ENCODE data around the gene SUCLA2. TPM values are rescaled to one million over a fixed set of nuclear protein-coding genes. Genes with fewer than 3 reads are reported as not detected.

SUCLA2 gene
- total RNA-seq, 1 experiment from 2014 or later = 53.9 TPM

DNA sequence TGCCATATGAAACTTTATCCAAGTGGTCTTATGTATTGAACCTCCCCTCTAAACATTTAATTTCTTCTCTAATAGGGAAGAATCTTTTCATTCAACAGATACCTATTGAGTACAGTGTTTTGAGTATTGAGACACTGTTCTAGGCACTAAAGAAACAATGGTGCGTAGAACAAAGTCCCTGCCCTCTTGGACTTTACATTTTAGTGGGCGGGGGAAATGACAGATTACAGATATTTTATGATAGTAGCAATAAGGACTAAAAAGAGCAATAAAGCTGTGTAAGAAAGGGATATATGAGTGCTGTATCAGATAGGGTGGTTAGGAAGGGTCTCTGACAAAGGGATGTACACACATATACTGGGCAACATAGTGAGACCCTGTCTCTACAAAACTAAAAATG lies 41.8 kb upstream of the SUCLA2 start:
- no peaks in the 10 kb centered on the region for H3K9me3 ChIP-seq (ENCODE audit: control insufficient read depth, low read depth, low read length)
- no peak overlapping the region for H3K14ac ChIP-seq (ENCODE audit: insufficient read depth, low read length)
- no peak overlapping the region for H2BK5ac ChIP-seq (ENCODE audit: insufficient read length, low read length)
- no peak overlapping the region for H2BK15ac ChIP-seq (ENCODE audit: low read depth, low read length)
- 0 out of 2 replicates have a peak, but pooled peaks cover 2% of the 10 kb centered on the region for H3K79me2 ChIP-seq (ENCODE audit: insufficient read depth, low read length)
- Mint-ChIP-seq H3K27me3 (ENCODE audit: low read depth) (no peaks in the 10 kb centered on the region), H3K9me3 (no peaks in the 10 kb centered on the region), H3K4me3 (no peak overlapping the region), H3K36me3 (ENCODE audit: insufficient read depth in 1 of 3, low read depth in 3 of 3) (peaks cover 19 to 53% (median 29%) of the 10 kb centered on the region in 3 experiments), H3K27ac (no peak overlapping the region), H3K4me1 (peaks cover 9 to 10% of the 10 kb centered on the region in 2 experiments)
- DNase-seq = no peak
- H3K4me2 ChIP-seq (ENCODE audit: insufficient read depth, insufficient read length, low read length) = no peak overlapping the region
- H2BK20ac ChIP-seq (ENCODE audit: low read depth, low read length, poor library complexity, severe bottlenecking) = no peak overlapping the region
- no peak overlapping the region for H4K8ac ChIP-seq (replicated peaks; ENCODE audit: insufficient read length, low read depth, low read length)
- 0 out of 2 replicates have a peak, but pooled peaks cover 3% of the 10 kb centered on the region for H3K4me1 ChIP-seq (ENCODE audit: insufficient read depth, low read length)
- no peak overlapping the region for H3K56ac ChIP-seq (ENCODE audit: insufficient read length, low read depth, low read length)
- H3K79me1 ChIP-seq (ENCODE audit: insufficient read depth, low read depth, low read length, poor library complexity, severe bottlenecking) = no peaks in the 10 kb centered on the region
- no peaks in the 10 kb centered on the region for H4K20me1 ChIP-seq (ENCODE audit: control insufficient read depth, insufficient read depth, insufficient read length)
- no peak overlapping the region for H4K5ac ChIP-seq (ENCODE audit: insufficient read length, low read depth, low read length)
- no peaks in the 10 kb centered on the region for H3K23me2 ChIP-seq (ENCODE audit: insufficient read length, low read depth, low read length, poor library complexity, severe bottlenecking)
- H2BK12ac ChIP-seq (ENCODE audit: insufficient read length, low read depth, low read length) = no peak overlapping the region
- H3K23ac ChIP-seq (ENCODE audit: insufficient read length, low read depth, low read length) = no peak overlapping the region
- no peak overlapping the region for H3K4ac ChIP-seq (ENCODE audit: low read depth, low read length)
- TF ChIP-seq CTCF (conservative IDR thresholded peaks at IDR 0.05) = no peak
- no CpG with 5 or more reads among the region's 2 CpGs for WGBS (ENCODE audit: extremely low coverage, insufficient read length, low lambda C conversion rate)
- H4K91ac ChIP-seq (ENCODE audit: insufficient read length, low read depth, low read length) = no peak overlapping the region
- H3K27ac ChIP-seq (ENCODE audit: insufficient read length, low read depth, low read length) = no peak overlapping the region
- no peak overlapping the region for H2BK120ac ChIP-seq (ENCODE audit: low read depth, low read length, poor library complexity, severe bottlenecking)
- no peak overlapping the region for H2AFZ ChIP-seq (ENCODE audit: low read length)
- no peak overlapping the region for H3K18ac ChIP-seq (ENCODE audit: insufficient read length, low read depth, low read length)
- no peak overlapping the region for H3T11ph ChIP-seq (ENCODE audit: low read length)
- H3K9ac ChIP-seq (ENCODE audit: extremely low read depth, insufficient read length, low read length) = no peak overlapping the region
- no peaks in the 10 kb centered on the region for H3K27me3 ChIP-seq (ENCODE audit: insufficient read depth, low read length)
- H2AK5ac ChIP-seq (ENCODE audit: insufficient read length, low read length) = no peak overlapping the region

All from H9 (cell line).